ENCODE results near the gene PI4K2B.

DNA sequence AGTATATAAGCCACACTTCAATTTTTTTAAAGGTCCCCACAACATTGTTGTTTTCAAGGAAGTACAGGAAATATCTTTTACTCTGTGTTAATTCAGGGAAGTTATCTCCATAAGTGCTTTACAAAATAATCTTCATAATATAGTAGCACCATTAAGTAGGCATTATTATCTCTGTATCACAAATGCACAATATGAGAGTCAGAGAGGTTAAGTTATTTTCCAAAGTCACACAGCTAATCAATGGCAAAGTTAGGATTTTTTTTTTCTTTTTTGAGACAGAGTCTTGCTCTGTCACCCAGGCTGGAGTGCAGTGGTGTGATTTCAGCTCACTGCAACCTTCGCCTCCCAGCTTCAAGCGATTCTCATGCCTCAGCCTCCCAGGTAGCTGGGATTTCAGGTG, 35.1 kb upstream of the PI4K2B start:
- TF ChIP-seq POLR2A (IDR thresholded peaks at IDR 0.05) = no peak
- TF ChIP-seq, protein P1, sequence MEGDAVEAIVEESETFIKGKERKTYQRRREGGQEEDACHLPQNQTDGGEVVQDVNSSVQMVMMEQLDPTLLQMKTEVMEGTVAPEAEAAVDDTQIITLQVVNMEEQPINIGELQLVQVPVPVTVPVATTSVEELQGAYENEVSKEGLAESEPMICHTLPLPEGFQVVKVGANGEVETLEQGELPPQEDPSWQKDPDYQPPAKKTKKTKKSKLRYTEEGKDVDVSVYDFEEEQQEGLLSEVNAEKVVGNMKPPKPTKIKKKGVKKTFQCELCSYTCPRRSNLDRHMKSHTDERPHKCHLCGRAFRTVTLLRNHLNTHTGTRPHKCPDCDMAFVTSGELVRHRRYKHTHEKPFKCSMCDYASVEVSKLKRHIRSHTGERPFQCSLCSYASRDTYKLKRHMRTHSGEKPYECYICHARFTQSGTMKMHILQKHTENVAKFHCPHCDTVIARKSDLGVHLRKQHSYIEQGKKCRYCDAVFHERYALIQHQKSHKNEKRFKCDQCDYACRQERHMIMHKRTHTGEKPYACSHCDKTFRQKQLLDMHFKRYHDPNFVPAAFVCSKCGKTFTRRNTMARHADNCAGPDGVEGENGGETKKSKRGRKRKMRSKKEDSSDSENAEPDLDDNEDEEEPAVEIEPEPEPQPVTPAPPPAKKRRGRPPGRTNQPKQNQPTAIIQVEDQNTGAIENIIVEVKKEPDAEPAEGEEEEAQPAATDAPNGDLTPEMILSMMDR (IDR thresholded peaks at IDR 0.05) = no peak
